ENCODE measurements around the gene VPS72. TPM values are rescaled to one million over a fixed set of nuclear protein-coding genes. Genes with fewer than 3 reads are reported as not detected.

VPS72 gene
- total RNA-seq, 1 donor from 2014 or later, result 110 TPM

DNA sequence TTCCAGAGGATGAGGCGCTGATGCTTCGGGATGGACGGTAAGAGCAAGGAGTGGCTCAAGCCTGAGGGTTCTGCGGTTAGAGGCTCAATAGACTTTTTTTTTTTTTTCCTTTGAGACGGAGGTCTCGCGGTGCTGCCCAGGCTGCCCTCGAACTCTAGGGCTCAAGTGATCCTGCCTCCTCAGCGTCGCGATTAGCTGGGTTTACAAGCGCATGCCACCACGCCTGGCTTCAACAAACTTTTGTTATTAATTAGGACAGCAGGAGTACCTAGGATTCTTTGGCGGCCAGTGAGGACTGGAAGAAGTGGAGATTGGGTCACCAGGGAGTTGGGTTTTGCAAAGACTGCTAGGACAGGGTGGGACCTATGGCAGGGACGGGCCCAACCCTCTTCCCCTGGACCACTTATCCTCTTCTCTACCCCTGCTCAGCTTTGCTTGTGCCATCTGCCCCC lies 23.5 kb downstream of the VPS72 start:
- TF ChIP-seq, protein P1, sequence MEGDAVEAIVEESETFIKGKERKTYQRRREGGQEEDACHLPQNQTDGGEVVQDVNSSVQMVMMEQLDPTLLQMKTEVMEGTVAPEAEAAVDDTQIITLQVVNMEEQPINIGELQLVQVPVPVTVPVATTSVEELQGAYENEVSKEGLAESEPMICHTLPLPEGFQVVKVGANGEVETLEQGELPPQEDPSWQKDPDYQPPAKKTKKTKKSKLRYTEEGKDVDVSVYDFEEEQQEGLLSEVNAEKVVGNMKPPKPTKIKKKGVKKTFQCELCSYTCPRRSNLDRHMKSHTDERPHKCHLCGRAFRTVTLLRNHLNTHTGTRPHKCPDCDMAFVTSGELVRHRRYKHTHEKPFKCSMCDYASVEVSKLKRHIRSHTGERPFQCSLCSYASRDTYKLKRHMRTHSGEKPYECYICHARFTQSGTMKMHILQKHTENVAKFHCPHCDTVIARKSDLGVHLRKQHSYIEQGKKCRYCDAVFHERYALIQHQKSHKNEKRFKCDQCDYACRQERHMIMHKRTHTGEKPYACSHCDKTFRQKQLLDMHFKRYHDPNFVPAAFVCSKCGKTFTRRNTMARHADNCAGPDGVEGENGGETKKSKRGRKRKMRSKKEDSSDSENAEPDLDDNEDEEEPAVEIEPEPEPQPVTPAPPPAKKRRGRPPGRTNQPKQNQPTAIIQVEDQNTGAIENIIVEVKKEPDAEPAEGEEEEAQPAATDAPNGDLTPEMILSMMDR (IDR thresholded peaks at IDR 0.05; ENCODE audit: unreplicated experiment), result no peak
- Mint-ChIP-seq H3K9me3 (ENCODE audit: low read depth) (no peaks in the 10 kb centered on the region), H3K4me1 (ENCODE audit: low read depth) (peaks cover 24% of the 10 kb centered on the region), H3K27me3 (no peaks in the 10 kb centered on the region), H3K27ac (peak overlapping the region; percentile 93), H3K4me3 (ENCODE audit: low read depth) (peak overlapping the region; percentile 97), H3K36me3 (ENCODE audit: insufficient read depth) (peaks cover 14% of the 10 kb centered on the region)
- no peak for DNase-seq (ENCODE audit: low spot score, unreplicated experiment)

DNA sequence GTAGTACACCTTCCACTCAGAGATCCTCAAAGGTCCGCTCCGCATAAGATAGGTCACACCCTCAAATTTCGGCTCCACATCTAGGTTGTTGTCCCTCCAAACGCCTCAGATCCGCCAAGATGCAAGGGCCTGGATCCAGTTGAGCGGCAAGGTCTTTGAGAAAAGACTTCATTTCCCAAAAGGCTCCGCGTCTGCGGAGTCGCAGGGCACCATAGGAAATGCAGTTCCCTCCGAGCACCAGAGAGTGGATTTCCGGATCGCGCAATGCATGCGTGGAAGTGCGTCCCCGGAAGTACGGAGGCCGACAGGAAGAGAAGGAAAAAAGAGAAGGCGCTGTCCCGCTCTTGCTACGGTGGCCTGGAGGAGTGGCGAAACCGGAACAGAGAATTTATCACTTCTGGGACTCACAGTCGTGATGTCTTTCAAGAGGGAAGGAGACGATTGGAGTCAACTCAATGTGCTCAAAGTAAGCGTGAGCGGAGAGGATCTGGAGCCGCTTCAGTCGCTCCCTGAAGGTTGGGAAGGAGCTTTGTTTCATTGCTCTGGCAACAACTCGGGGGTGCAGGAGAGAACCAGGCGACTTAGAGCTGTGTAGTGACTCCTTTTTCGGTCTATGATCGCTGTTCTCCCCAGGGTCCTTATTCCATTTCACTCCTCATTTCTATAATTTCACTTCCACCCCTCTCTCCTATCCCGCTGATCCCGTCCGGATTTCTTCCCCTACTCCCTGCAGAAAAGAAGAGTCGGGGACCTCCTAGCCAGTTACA lies 24.1 kb downstream of the VPS72 start, which contains the start of the genes LYSMD1 and SCNM1:
Gene LYSMD1, minus strand, starts transcription at position 165 of the 767 bp plus-strand sequence. CDS start 644 bp downstream, outside the sequence.
Gene SCNM1, plus strand, starts transcription at position 407 of the 767 bp plus-strand sequence. Its CDS starts 9 bp downstream, at position 416.
- TF ChIP-seq, protein P1 (IDR thresholded peaks at IDR 0.05; ENCODE audit: unreplicated experiment), result no peak
- peak within 1 kb of the TSS; percentile 93 for H3K27ac Mint-ChIP-seq
- H3K4me1 Mint-ChIP-seq (ENCODE audit: low read depth), result peaks cover 24% of the 10 kb centered on the region
- H3K27me3 Mint-ChIP-seq, result no peaks in the 10 kb centered on the region
- H3K4me3 Mint-ChIP-seq (ENCODE audit: low read depth), result peak within 1 kb of the TSS; percentile 97
- peaks cover 16% of the 10 kb centered on the region for H3K36me3 Mint-ChIP-seq (ENCODE audit: insufficient read depth)
- DNase-seq (ENCODE audit: low spot score, unreplicated experiment), result peak; percentile 81
- no peaks in the 10 kb centered on the region for H3K9me3 Mint-ChIP-seq (ENCODE audit: low read depth)

DNA sequence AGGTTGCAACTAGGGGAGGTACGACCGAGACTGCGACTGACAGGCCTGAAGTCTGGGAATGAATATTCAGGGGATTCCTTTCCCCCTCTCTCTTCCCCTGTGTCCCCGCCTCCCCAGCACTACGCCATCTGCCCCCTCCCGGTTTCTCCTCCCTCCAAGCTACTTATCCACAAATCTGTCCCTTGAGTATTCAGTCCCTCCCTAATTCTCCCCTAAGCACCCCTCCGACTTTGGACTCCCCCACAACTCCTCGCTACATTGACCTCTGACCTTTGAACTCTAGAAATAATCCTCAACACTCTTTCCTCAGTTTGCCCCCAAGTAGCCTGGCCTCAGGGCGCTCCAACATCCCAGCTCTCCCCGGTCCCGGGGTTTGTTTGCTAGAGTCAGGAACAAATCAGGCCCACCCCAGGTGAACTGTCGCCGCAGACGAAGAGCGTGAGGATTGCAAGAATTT lies 24.7 kb downstream of the VPS72 start:
- TF ChIP-seq, protein P1 (IDR thresholded peaks at IDR 0.05; ENCODE audit: unreplicated experiment), result no peak
- peak overlapping the region; percentile 97 for H3K4me3 Mint-ChIP-seq (ENCODE audit: low read depth)
- H3K27ac Mint-ChIP-seq, result peak overlapping the region; percentile 93
- peaks cover 16% of the 10 kb centered on the region for H3K36me3 Mint-ChIP-seq (ENCODE audit: insufficient read depth)
- peaks cover 24% of the 10 kb centered on the region for H3K4me1 Mint-ChIP-seq (ENCODE audit: low read depth)
- no peaks in the 10 kb centered on the region for H3K9me3 Mint-ChIP-seq (ENCODE audit: low read depth)
- no peaks in the 10 kb centered on the region for H3K27me3 Mint-ChIP-seq
- peak; percentile 15 for DNase-seq (ENCODE audit: low spot score, unreplicated experiment)

DNA sequence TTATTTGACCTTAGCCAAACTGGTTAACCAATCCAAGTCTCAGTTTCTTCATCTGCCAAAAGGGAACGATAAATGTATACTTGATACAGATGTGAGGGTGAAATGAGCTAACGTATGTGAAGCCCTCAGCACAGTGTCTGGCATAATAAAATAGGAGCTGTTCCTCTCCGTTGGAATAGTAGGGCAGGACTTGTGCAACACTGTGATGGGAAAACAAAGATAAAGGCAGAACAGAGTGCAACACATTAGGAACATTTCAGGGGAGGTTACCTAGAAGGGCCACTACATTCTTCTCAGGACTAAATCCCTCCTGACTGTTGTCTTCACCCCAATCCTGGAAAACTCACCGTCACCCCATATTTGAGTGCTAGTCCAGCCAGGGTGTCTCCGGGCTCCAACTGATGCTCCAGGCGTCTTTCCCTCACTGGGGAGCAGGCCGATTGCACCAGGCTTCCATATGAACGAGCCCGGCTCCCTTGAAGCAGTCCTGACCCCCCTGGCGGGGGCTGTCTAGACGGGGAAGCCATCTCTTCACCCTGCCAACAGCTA lies 25.2 kb downstream of the VPS72 start:
- Mint-ChIP-seq H3K9me3 (ENCODE audit: low read depth) (no peaks in the 10 kb centered on the region), H3K4me3 (ENCODE audit: low read depth) (peak overlapping the region; percentile 97), H3K4me1 (ENCODE audit: low read depth) (peaks cover 24% of the 10 kb centered on the region), H3K27ac (peak overlapping the region; percentile 93), H3K27me3 (no peaks in the 10 kb centered on the region), H3K36me3 (ENCODE audit: insufficient read depth) (peaks cover 18% of the 10 kb centered on the region)
- TF ChIP-seq, protein P1 (IDR thresholded peaks at IDR 0.05; ENCODE audit: unreplicated experiment), result no peak
- peak; percentile 16 for DNase-seq (ENCODE audit: low spot score, unreplicated experiment)

DNA sequence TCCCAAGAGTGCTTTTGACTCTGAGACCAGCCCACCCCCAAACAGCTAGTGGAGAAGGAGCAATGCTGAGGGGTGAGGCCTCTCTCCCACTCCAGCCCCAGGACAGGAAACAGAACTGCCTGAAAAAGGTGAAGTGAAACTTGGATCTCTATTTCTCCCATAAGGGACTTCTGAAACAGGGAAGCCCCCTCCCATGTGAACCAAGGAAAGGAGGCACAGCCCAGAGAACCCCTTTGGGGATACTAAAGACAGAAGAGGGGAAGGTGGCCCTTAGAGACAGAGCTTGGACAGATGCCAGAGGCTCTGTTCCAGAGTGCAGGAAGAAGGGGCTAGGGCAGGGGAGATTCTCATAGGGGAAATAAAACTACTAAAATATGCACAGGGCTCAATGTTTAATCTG lies 30.6 kb downstream of the VPS72 start:
- Mint-ChIP-seq H3K36me3 (ENCODE audit: insufficient read depth) (peaks cover 16% of the 10 kb centered on the region), H3K4me1 (ENCODE audit: low read depth) (peaks cover 4% of the 10 kb centered on the region), H3K27ac (peak overlapping the region; percentile 65), H3K27me3 (no peaks in the 10 kb centered on the region), H3K9me3 (ENCODE audit: low read depth) (no peaks in the 10 kb centered on the region), H3K4me3 (ENCODE audit: low read depth) (no peak overlapping the region)
- TF ChIP-seq, protein P1 (IDR thresholded peaks at IDR 0.05; ENCODE audit: unreplicated experiment), result no peak
- no peak for DNase-seq (ENCODE audit: low spot score, unreplicated experiment)
